Liver (tissue), 9 donors: ENCODE results near the gene FBXL15. TPM values are rescaled to one million over a fixed set of nuclear protein-coding genes. Genes with fewer than 3 reads are reported as not detected.

Source experiments
- DNase-seq: peaks from one replicate; pipeline ENCODE4 v3.0.0-alpha.2; 2017; ENCODE audit warnings: low spot score
- H3K27ac ChIP-seq, 2 donors: one replicate each; pipeline ENCODE4 v1.7.0; 2013; ENCODE audit warnings: inconsistent platforms in 2 of 2, low read length in 2 of 2, control low read depth in 1 of 2, low read depth in 1 of 2, mild to moderate bottlenecking in 1 of 2
- H3K27me3 ChIP-seq, 4 donors: one replicate each; pipeline versions ENCODE4 v1.6.1 to v1.7.0; 2013; ENCODE audit warnings: low read length in 3 of 4, inconsistent platforms in 1 of 4, mild to moderate bottlenecking in 1 of 4, moderate library complexity in 1 of 4; ENCODE audit not compliant: control insufficient read depth in 4 of 4, insufficient read depth in 4 of 4
- H3K36me3 ChIP-seq, 4 donors: one replicate each; pipeline versions ENCODE4 v1.6.1 to v1.7.0; 2013; ENCODE audit warnings: low read length in 3 of 4, mild to moderate bottlenecking in 3 of 4, low read depth in 1 of 4, moderate library complexity in 1 of 4; ENCODE audit not compliant: control insufficient read depth in 4 of 4, insufficient read depth in 3 of 4
- H3K4me1 ChIP-seq, 4 donors: one replicate each; pipeline versions ENCODE4 v1.6.1 to v1.7.0; 2013; ENCODE audit warnings: low read length in 3 of 4, mild to moderate bottlenecking in 3 of 4, moderate library complexity in 1 of 4; ENCODE audit not compliant: control insufficient read depth in 4 of 4, insufficient read depth in 4 of 4
- H3K4me3 ChIP-seq, 3 donors: one replicate each; pipeline versions ENCODE4 v1.6.1 to v1.7.0; 2013; ENCODE audit warnings: low read length in 3 of 3, control low read depth in 1 of 3, low read depth in 1 of 3, mild to moderate bottlenecking in 1 of 3
- H3K9ac ChIP-seq, 2 donors: one replicate each; pipeline ENCODE4 v1.7.0; 2013; ENCODE audit warnings: low read length in 2 of 2, mild to moderate bottlenecking in 2 of 2, moderate library complexity in 2 of 2, control low read depth in 1 of 2, low read depth in 1 of 2
- H3K9me3 ChIP-seq, 4 donors: one replicate each; pipeline versions ENCODE4 v1.6.1 to v1.7.0; 2013; ENCODE audit warnings: low read length in 3 of 4; ENCODE audit not compliant: control insufficient read depth in 4 of 4
- FOXA1 ChIP-seq: IDR thresholded peaks from 2 replicates; pipeline ENCODE4 v1.6.1; 2016; ENCODE audit warnings: antibody characterized with exemption
- FOXA2 ChIP-seq: IDR thresholded peaks from 2 replicates; pipeline ENCODE4 v1.6.1; 2016; ENCODE audit warnings: antibody characterized with exemption
- GABPA ChIP-seq, 2 donors: IDR thresholded peaks in 1 of 2; conservative IDR thresholded peaks in 1 of 2; 2 replicates each; pipeline ENCODE4 v1.6.1; 2016; ENCODE audit warnings: antibody characterized with exemption in 2 of 2, mild to moderate bottlenecking in 1 of 2, moderate library complexity in 1 of 2
- HNF4A ChIP-seq, 2 donors: conservative IDR thresholded peaks; 2 replicates each; pipeline ENCODE4 v1.6.1; 2016; ENCODE audit warnings: antibody characterized with exemption in 2 of 2, mild to moderate bottlenecking in 2 of 2
- HNF4G ChIP-seq: IDR thresholded peaks from 2 replicates; pipeline ENCODE4 v1.6.1; 2016; ENCODE audit warnings: antibody characterized with exemption
- NR2F2 ChIP-seq: IDR thresholded peaks from 2 replicates; pipeline ENCODE4 v1.6.1; 2016; ENCODE audit warnings: antibody characterized with exemption
- RAD21 ChIP-seq, 2 donors: IDR thresholded peaks; 2 replicates each; pipeline ENCODE4 v1.6.1; 2016; ENCODE audit warnings: antibody characterized with exemption in 2 of 2, mild to moderate bottlenecking in 2 of 2
- RXRA ChIP-seq, 2 donors: IDR thresholded peaks; 2 replicates each; pipeline ENCODE4 v1.6.1; 2017 to 2018; ENCODE audit warnings: antibody characterized with exemption in 2 of 2, mild to moderate bottlenecking in 1 of 2
- SP1 ChIP-seq: IDR thresholded peaks from 2 replicates; pipeline ENCODE4 v1.6.1; 2018; ENCODE audit warnings: antibody characterized with exemption, mild to moderate bottlenecking
- TAF1 ChIP-seq: conservative IDR thresholded peaks from 2 replicates; pipeline ENCODE4 v1.6.1; 2016; ENCODE audit warnings: antibody characterized with exemption, mild to moderate bottlenecking
- YY1 ChIP-seq: IDR thresholded peaks from 2 replicates; pipeline ENCODE4 v1.6.1; 2016; ENCODE audit warnings: antibody characterized with exemption, mild to moderate bottlenecking
- WGBS: extraction: QIAGEN DNeasy Blood & Tissue Kit; methylation state at CpG from one replicate; pipeline ENCODE4 v1.1.7; 2013; 5-methylcytosine and 5-hydroxymethylcytosine counted together
- polyA plus RNA-seq, 2 donors: library from polyadenylated mRNA; stranded (reverse) in 1 of 2; unstranded in 1 of 2; fragments of 200-250 nt in 1 of 2; fragments of >200 nt in 1 of 2; fragmentation: Nextera tagmentation in 1 of 2; extraction: Ambion mirVana in 1 of 2; gene quantifications; one replicate each; pipeline versions ENCODE4 v1.2.1 to v1.2.3, GENCODE V29; 2013 to 2015
- total RNA-seq, 2 donors: library from RNA; depleted of rRNA; stranded (reverse); fragments of >200 nt; gene quantifications; one replicate each; pipeline ENCODE4 v1.2.3, GENCODE V29; 2014
- TF ChIP-seq, protein P1 (sequence below): IDR thresholded peaks from 2 replicates; pipeline ENCODE4 v1.6.1; 2016; ENCODE audit warnings: antibody characterized with exemption
- TF ChIP-seq, protein P2 (sequence below): IDR thresholded peaks from 2 replicates; pipeline ENCODE4 v1.6.1; 2016; ENCODE audit warnings: antibody characterized with exemption, mild to moderate bottlenecking
- TF ChIP-seq, protein P3 (sequence below): IDR thresholded peaks from 2 replicates; pipeline ENCODE4 v1.6.1; 2016; ENCODE audit warnings: antibody characterized with exemption
- donor health status: healthy.
- donor health status: healthy.
- donor health status: healthy.
- donor health status: healthy.
- donor health status: healthy.

FBXL15 gene
- total and polyA plus RNA-seq, 4 donors, result 4.4 to 14.4 (median 10.0) TPM

DNA sequence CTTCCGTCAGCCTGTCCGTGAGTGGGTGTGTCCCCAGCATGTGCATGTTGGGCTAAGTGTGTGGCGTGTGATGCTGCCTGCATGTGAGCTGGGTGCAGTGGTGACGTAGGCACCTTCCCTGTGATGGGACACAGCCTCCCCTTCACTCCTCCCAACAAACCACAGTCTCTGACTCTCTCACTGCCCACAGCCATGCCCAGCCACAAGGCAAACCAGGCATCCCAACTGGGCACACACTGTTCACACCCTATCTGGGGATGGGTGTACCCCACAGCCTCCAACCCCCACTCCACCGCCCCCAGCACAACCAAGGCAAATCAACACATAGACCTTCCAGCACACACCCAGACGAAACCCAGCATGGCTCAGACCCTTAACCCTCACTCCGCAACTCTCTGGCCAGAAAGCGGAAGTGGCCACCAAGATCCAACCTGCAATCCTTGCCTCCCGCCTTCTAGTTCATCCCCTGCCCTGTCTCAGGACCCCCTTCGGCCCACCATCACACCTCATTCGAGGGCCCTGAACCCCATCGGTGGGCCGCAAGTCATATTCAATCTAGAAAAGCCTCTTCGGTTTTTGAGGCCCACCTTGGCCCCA, 12.4 kb upstream of the FBXL15 start:
- 66% methylated on average over 14 of the region's 14 CpGs for WGBS
- Histone ChIP-seq H3K27me3 (peaks cover 0 to 25% (median 6%) of the 10 kb centered on the region in 4 donors), H3K27ac (no peak overlapping the region)

DNA sequence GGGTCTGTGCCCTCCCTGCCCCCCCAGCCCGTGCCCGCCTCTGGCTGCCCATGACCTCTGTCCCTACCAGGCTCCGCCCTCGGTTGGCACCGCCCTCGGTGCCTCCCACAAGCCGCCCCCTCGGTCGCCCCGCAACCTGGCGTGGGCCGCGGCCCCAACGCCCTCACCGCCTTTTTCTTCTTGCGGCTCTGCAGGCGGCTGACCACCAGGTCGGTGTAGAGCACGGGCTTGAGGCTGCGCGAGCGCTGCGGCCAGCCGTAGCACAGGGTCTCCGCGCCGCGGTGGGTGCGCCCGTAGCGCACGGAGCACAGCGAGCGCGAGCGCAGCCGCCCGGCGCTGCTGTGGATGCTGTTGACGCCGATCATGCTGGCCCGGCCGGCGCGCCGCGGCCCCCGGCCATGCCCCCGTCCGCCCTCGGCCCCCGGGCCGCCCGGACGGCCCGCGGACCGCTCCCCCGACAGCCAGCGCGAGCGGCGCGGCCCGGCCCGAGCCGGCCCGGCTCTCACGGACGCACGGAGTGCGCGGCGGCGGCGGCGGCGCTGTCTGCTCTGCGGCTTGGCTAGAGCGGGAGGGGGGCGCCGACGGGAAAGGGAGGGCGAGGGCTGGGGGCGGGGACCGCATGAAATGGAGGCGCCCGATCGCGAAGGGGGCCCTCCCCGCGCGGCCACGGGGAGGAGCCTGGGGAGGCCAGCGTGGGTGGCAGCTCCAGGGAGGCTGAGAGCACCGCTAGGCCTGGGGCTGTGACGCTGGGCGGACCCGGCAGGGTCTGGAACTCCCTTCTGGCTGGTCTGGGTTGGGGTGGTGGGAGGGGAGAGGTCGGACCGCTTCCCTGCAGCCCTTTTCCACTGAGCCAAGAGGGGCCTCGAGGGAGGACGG, 11.7 kb upstream of the FBXL15 start:
- peaks cover 0 to 25% (median 6%) of the 10 kb centered on the region in 4 donors for H3K27me3 ChIP-seq
- H3K36me3 ChIP-seq, result no peaks in the 10 kb centered on the region
- TF ChIP-seq FOXA2 (no peak), NR2F2 (no peak), RXRA (IDR thresholded peaks at IDR 0.05) (no peak), YY1 (no peak), HNF4A (conservative IDR thresholded peaks at IDR 0.05) (no peak), TAF1 (no peak), SP1 (no peak), HNF4G (no peak), FOXA1 (no peak), RAD21 (IDR thresholded peaks at IDR 0.05) (no peak), GABPA (IDR thresholded peaks at IDR 0.05 in 1 of 2, conservative IDR thresholded peaks at IDR 0.05 in 1 of 2) (no peak)
- TF ChIP-seq, protein P1, sequence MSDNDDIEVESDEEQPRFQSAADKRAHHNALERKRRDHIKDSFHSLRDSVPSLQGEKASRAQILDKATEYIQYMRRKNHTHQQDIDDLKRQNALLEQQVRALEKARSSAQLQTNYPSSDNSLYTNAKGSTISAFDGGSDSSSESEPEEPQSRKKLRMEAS, result no peak
- TF ChIP-seq, protein P2, sequence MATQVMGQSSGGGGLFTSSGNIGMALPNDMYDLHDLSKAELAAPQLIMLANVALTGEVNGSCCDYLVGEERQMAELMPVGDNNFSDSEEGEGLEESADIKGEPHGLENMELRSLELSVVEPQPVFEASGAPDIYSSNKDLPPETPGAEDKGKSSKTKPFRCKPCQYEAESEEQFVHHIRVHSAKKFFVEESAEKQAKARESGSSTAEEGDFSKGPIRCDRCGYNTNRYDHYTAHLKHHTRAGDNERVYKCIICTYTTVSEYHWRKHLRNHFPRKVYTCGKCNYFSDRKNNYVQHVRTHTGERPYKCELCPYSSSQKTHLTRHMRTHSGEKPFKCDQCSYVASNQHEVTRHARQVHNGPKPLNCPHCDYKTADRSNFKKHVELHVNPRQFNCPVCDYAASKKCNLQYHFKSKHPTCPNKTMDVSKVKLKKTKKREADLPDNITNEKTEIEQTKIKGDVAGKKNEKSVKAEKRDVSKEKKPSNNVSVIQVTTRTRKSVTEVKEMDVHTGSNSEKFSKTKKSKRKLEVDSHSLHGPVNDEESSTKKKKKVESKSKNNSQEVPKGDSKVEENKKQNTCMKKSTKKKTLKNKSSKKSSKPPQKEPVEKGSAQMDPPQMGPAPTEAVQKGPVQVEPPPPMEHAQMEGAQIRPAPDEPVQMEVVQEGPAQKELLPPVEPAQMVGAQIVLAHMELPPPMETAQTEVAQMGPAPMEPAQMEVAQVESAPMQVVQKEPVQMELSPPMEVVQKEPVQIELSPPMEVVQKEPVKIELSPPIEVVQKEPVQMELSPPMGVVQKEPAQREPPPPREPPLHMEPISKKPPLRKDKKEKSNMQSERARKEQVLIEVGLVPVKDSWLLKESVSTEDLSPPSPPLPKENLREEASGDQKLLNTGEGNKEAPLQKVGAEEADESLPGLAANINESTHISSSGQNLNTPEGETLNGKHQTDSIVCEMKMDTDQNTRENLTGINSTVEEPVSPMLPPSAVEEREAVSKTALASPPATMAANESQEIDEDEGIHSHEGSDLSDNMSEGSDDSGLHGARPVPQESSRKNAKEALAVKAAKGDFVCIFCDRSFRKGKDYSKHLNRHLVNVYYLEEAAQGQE, result no peak
- TF ChIP-seq, protein P3, sequence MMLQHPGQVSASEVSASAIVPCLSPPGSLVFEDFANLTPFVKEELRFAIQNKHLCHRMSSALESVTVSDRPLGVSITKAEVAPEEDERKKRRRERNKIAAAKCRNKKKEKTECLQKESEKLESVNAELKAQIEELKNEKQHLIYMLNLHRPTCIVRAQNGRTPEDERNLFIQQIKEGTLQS, result no peak
- peak overlapping the region in 1 of 3 donors; percentile 53 for H3K4me3 ChIP-seq
- H3K4me1 ChIP-seq, result peaks cover 2 to 8% (median 5%) of the 10 kb centered on the region in 4 donors
- 2% methylated on average over 103 of the region's 103 CpGs for WGBS
- H3K9ac ChIP-seq, result no peak overlapping the region
- H3K9me3 ChIP-seq, result no peaks in the 10 kb centered on the region
- DNase-seq, result no peak
- H3K27ac ChIP-seq, result no peak overlapping the region

More for the DNA sequence above, 12.4 kb upstream of the FBXL15 start:
- Histone ChIP-seq H3K9me3 (no peaks in the 10 kb centered on the region), H3K4me1 (peaks cover 2 to 8% (median 5%) of the 10 kb centered on the region in 4 donors), H3K4me3 (peak overlapping the region in 1 of 3 donors; percentile 53), H3K9ac (no peak overlapping the region), H3K36me3 (no peaks in the 10 kb centered on the region)
- TF ChIP-seq YY1 (no peak), NR2F2 (no peak), SP1 (no peak), FOXA2 (no peak), FOXA1 (no peak), RAD21 (IDR thresholded peaks at IDR 0.05) (no peak)
- TF ChIP-seq, protein P3, result no peak
- no peak for DNase-seq
